ENCODE measurements around the gene PRRC1. TPM values are rescaled to one million over a fixed set of nuclear protein-coding genes. Genes with fewer than 3 reads are reported as not detected.

The PRRC1 gene
- total RNA-seq = 78.1 and 101 TPM in 2 replicates

DNA sequence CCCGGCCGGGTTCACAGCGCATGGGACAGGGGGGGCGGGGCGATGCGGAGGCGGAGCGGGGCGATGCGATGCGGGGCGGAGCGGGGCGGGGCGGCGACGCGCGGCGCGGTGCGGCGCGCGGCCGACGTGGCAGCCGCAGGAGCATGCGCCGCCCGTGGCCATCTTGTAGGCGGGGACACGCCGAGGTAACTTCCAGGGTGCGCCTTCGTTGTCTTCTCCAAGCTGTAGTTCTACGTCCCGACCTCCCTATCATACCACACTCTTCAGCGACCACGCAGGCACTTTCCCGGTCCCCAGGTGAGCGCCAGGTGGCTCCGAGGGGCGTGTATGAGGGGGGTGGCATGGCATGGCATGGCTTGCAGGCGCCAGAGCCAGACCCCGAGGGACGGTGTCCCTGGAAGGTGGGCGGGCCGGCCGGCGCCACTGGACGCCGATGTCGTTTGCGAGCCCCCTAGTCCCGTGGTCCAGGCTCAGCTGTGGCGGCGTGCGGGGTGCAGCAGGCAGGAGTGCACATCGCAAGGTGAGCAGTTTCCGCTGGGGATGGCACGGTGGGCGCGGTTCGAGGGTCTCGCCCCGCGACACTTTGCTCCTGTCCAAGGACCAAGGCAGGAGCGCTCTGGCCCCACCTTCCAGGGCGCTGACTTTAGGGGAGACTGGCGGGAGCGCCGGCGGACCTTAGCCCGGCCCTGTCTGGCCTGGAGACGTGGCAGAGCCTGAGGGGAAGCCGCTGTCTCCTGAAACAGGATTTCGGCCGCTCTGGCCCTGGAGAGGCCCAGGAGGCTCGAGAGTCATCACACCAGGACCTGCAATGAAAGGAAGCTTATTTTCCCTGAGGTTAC lies at the start of gene PRRC1:
Gene PRRC1 (plus strand): TSS at position 161 of the 839 bp plus-strand sequence. CDS start 5,840 bp downstream, outside the sequence.

Other genes starting within 250 kb of the PRRC1 start
- gene MEGF10, start 226.8 kb upstream of the PRRC1 start, total RNA-seq = 6.8 and 14.4 TPM in 2 replicates
- not detected in 2 replicates for gene CTXN3, start 131.4 kb downstream of the PRRC1 start, total RNA-seq
- gene CCDC192, start 185.8 kb downstream of the PRRC1 start, total RNA-seq = not detected in 2 replicates